Osteoblast (primary cell): Measurements from ENCODE around the gene PRIM2. TPM values are rescaled to one million over a fixed set of nuclear protein-coding genes. Genes with fewer than 3 reads are reported as not detected.
"Not testable (repeated sequence)": the region's sequence is repeated elsewhere in the genome, so short reads cannot be mapped to it uniquely, and the experiment has no call there.

Experiments used
- DNase-seq: peaks from one replicate; pipeline ENCODE4 v3.0.0; 2011; ENCODE audit warnings: low spot score, mixed read lengths; ENCODE audit not compliant: insufficient read length; ENCODE audit errors: missing footprints
- H2AFZ ChIP-seq: 2 replicates; pipeline ENCODE4 v1.6.0; 2011; ENCODE audit warnings: mild to moderate bottlenecking, low read length
- H3K27ac ChIP-seq: 2 replicates; pipeline ENCODE4 v1.5.1; 2011; ENCODE audit warnings: mild to moderate bottlenecking, low read depth, low read length, moderate library complexity
- H3K27me3 ChIP-seq: 2 replicates; pipeline ENCODE4 v1.6.0; 2012; ENCODE audit warnings: mild to moderate bottlenecking, control low read depth, inconsistent platforms, low read length, moderate library complexity; ENCODE audit not compliant: insufficient read depth
- H3K36me3 ChIP-seq: 2 replicates; pipeline ENCODE4 v1.5.1; 2011; ENCODE audit warnings: mild to moderate bottlenecking, low read length, control low read depth, moderate library complexity; ENCODE audit not compliant: insufficient read depth
- H3K4me1 ChIP-seq: 2 replicates; pipeline ENCODE4 v1.5.1; 2011; ENCODE audit warnings: mild to moderate bottlenecking, low read length, control low read depth, moderate library complexity; ENCODE audit not compliant: insufficient read depth
- H3K4me2 ChIP-seq: 2 replicates; pipeline ENCODE4 v1.6.0; 2011; ENCODE audit warnings: mild to moderate bottlenecking, low read length; ENCODE audit not compliant: insufficient read depth
- H3K4me3 ChIP-seq: fragments of 200-600 bp; sonication (generic); 3 replicates; pipeline ENCODE4 v1.5.1; 2012; ENCODE audit warnings: mild to moderate bottlenecking, low read length, inconsistent platforms; ENCODE audit not compliant: insufficient read depth
- H3K79me2 ChIP-seq: 2 replicates; pipeline ENCODE4 v1.6.0; 2012; ENCODE audit warnings: mild to moderate bottlenecking, low read length, control low read depth, inconsistent platforms; ENCODE audit not compliant: insufficient read depth
- H3K9me3 ChIP-seq: 2 replicates; pipeline ENCODE4 v1.5.1; 2011; ENCODE audit warnings: low read depth, low read length, control low read depth
- H4K20me1 ChIP-seq: 2 replicates; pipeline ENCODE4 v1.6.0; 2012; ENCODE audit warnings: mild to moderate bottlenecking, low read length, control low read depth; ENCODE audit not compliant: insufficient read depth
- CTCF ChIP-seq: IDR thresholded peaks from 2 replicates; pipeline ENCODE4 v1.5.1; 2011; ENCODE audit warnings: mild to moderate bottlenecking, low read depth, low read length, moderate library complexity; ENCODE audit errors: extremely low read depth
- total RNA-seq: library from RNA; depleted of rRNA; stranded (reverse); fragments of >200 nt; gene quantifications from 2 replicates; pipeline ENCODE4 v1.2.3, GENCODE V29; 2012

PRIM2 gene
- total RNA-seq: 30.0 and 35.1 TPM in 2 replicates

DNA sequence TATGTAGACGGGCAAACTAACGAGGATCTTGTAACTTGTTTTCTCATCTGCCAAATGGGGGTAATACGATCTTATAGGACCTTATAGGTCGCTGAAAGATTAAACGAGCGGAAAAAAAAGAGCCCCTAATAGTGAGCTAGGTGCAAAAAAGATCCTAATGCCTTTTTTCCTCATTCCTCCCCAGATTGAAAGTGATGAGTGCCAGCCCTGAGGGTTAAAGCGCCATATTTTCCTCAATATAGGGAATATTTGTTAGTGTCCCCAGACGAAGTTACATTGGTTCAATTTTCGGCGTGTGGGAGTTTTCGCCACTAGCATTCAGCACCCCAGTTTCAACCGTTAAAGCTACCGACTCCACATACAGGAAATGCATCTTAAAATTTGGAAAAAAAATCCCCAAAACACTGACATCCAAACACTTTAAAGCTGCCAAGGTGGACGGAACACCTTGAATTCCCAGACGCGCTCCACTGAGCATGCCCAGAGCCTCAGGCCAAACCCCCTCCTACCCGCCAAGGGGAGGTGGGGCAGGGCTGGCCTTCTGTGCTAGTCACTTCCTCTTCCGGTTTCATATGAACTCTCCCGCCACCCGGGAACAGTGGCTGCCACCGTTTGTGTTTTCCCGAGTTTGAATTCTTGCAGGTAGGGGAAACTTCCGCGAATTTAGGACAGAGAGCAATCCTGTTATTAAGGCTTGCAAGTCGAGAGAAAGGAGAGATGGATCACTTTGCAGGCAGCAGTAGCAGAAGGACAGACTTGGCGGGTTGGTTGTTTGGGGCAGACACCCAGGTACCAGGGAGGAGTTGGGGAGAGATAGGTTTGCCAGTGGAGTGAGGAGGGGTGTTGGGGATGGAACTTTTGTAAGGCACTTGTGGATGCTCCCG, at the start of gene PRIM2:
TSS of gene PRIM2 (plus strand) at position 571 of the 884 bp plus-strand sequence. CDS start 816 bp downstream, outside the sequence.
- no peaks in the 10 kb centered on the region for H3K27me3 ChIP-seq
- peaks cover 32% of the 10 kb centered on the region for H3K36me3 ChIP-seq
- peak within 1 kb of the TSS; percentile 99 for H3K4me2 ChIP-seq
- H3K4me3 ChIP-seq: peak within 1 kb of the TSS; percentile 85
- TF ChIP-seq CTCF: no peak
- peak within 1 kb of the TSS; percentile 96 for H3K27ac ChIP-seq
- no peaks in the 10 kb centered on the region for H4K20me1 ChIP-seq
- H3K9me3 ChIP-seq: no peaks in the 10 kb centered on the region
- DNase-seq: peak; percentile 86
- peaks cover 60% of the 10 kb centered on the region for H3K4me1 ChIP-seq
- peak within 1 kb of the TSS; percentile 80 for H2AFZ ChIP-seq
- H3K79me2 ChIP-seq: peaks cover 49% of the 10 kb centered on the region

- Histone ChIP-seq H3K4me1 (peaks cover 42% of the 10 kb centered on the region), H3K4me3 (no peak overlapping the region), H3K36me3 (no peaks in the 10 kb centered on the region), H4K20me1 (no peaks in the 10 kb centered on the region), H3K79me2 (no peaks in the 10 kb centered on the region), H3K9me3 (no peaks in the 10 kb centered on the region), H3K4me2 (no peak overlapping the region), H3K27ac (peak overlapping the region; percentile 4), H2AFZ (no peak overlapping the region), H3K27me3 (no peaks in the 10 kb centered on the region)
- no peak for TF ChIP-seq CTCF
- no peak for DNase-seq
Measured at GRCh38 chr6:57268294-57268640, 49.2 kb upstream of the PRIM2 start.

- H3K4me1 ChIP-seq, DNase-seq, H2AFZ ChIP-seq, H3K36me3 ChIP-seq, H4K20me1 ChIP-seq, H3K9me3 ChIP-seq, H3K79me2 ChIP-seq, H3K4me2 ChIP-seq, H3K27me3 ChIP-seq, H3K27ac ChIP-seq, H3K4me3 ChIP-seq: not testable (repeated sequence)
Measured at GRCh38 chr6:57274113-57274824, 43.2 kb upstream of the PRIM2 start.

GRCh38 chr6:57275384-57275783, 42.0 kb upstream of the PRIM2 start:
- Histone ChIP-seq H3K27ac (no peak overlapping the region), H3K36me3 (no peaks in the 10 kb centered on the region), H3K4me2 (no peak overlapping the region)

More at GRCh38 chr6:57275384-57275783, 42.0 kb upstream of the PRIM2 start:
- no peak for DNase-seq
- Histone ChIP-seq H3K79me2 (no peaks in the 10 kb centered on the region), H3K4me3 (no peak overlapping the region), H3K9me3 (no peaks in the 10 kb centered on the region), H4K20me1 (no peaks in the 10 kb centered on the region), H3K27me3 (no peaks in the 10 kb centered on the region), H3K4me1 (peaks cover 5% of the 10 kb centered on the region), H2AFZ (no peak overlapping the region)
- no peak for TF ChIP-seq CTCF
